Measurements from ENCODE around the gene IL1RL1.

Gene IL1RL1

GRCh38 chr2:102310964-102311640, at the start of gene IL1RL1:
Gene IL1RL1 (plus strand): TSS chr2:102311563. CDS start chr2:102338265, 26,702 bp downstream.
- no peak for DNase-seq

- DNase-seq = no peak
Observed at GRCh38 chr2:102262216-102263129, 48.9 kb upstream of the IL1RL1 start.

GRCh38 chr2:102264952-102265351, 46.4 kb upstream of the IL1RL1 start:
- no peak for DNase-seq

GRCh38 chr2:102266204-102266603, 45.2 kb upstream of the IL1RL1 start:
- no peak for DNase-seq

GRCh38 chr2:102267774-102268173, 43.6 kb upstream of the IL1RL1 start:
- DNase-seq = no peak

GRCh38 chr2:102268510-102269199, 42.7 kb upstream of the IL1RL1 start:
- no peak for DNase-seq

GRCh38 chr2:102269200-102269524, 42.2 kb upstream of the IL1RL1 start:
- DNase-seq = no peak

- no peak for DNase-seq
Observed at GRCh38 chr2:102271844-102272243, 39.5 kb upstream of the IL1RL1 start.

- DNase-seq = no peak
Observed at GRCh38 chr2:102273619-102274211, 37.6 kb upstream of the IL1RL1 start.

GRCh38 chr2:102276549-102277201, 34.7 kb upstream of the IL1RL1 start:
- DNase-seq = no peak

GRCh38 chr2:102277202-102277700, 34.1 kb upstream of the IL1RL1 start:
- DNase-seq = no peak

- DNase-seq = no peak
Observed at GRCh38 chr2:102278720-102279390, 32.5 kb upstream of the IL1RL1 start.

- no peak for DNase-seq
Observed at GRCh38 chr2:102279391-102279735, 32.0 kb upstream of the IL1RL1 start.

- DNase-seq = no peak
Observed at GRCh38 chr2:102282678-102283091, 28.7 kb upstream of the IL1RL1 start.

- no peak for DNase-seq
Observed at GRCh38 chr2:102283996-102284395, 27.4 kb upstream of the IL1RL1 start.

- no peak for DNase-seq
Observed at GRCh38 chr2:102284611-102285010, 26.8 kb upstream of the IL1RL1 start.

- no peak for DNase-seq
Observed at GRCh38 chr2:102285368-102285767, 26.0 kb upstream of the IL1RL1 start.

GRCh38 chr2:102286041-102286440, 25.3 kb upstream of the IL1RL1 start:
- no peak for DNase-seq

- no peak for DNase-seq
Observed at GRCh38 chr2:102289129-102289528, 22.2 kb upstream of the IL1RL1 start.

GRCh38 chr2:102290594-102290993, 20.8 kb upstream of the IL1RL1 start:
- DNase-seq = no peak

- no peak for DNase-seq
Observed at GRCh38 chr2:102291319-102292075, 19.9 kb upstream of the IL1RL1 start.

Data from activated effector memory CD4-positive, alpha-beta T cell treated with Interleukin-2 at 50 U/mL for 16 hours (primary cell).